DMS153 treated with DMSO at 0.1 percent for 48 hours (cell line): ENCODE results near the gene RNF144A.
"Not testable (repeated sequence)": the region's sequence is repeated elsewhere in the genome, so short reads cannot be mapped to it uniquely, and the experiment has no call there.

Experiments used
- DNase-seq: peaks from one replicate; lab custom pipeline; 2025; ENCODE audit not compliant: unreplicated experiment; lab: John Stamatoyannopoulos, UW

The RNF144A gene

DNA sequence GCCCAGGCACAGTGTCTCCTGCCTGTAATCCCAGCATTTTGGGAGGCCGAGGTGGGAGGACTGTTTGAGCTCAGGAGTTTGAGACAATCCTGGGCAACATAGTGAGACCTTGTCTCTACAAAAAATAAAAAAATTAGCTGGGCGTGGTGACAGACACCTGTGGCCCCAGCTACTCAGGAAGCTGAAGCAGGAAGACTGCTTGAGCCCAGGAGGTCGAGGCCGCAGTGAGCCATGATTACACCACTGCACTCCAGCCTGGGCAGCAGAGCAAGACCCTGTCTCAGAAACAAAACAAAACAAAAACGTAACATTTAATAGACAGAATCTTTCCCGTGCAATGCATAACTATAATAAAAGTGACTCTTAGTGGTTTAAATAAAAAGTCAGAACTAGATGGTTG lies 84.2 kb downstream of the RNF144A start:
- DNase-seq, result not testable (repeated sequence)

DNA sequence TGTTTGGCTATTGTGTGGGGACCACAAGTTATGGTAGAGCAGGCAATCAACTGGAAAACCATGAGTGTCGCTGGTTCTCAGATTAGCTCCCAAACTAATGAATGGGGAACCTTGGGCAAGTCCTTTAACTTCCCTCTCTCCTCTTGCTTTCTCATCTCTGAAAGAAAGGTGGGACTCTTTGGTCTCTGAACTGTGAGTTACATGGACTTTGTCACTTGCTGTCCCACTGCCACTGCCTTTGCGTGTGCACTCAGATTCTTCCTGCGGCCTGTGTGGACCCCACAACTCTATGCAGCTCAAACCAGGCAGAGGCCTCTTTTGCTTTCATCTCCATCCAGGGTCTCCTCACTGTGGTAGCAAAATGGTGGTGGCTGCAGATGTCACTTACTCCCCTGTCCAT lies 86.7 kb downstream of the RNF144A start:
- no peak for DNase-seq

DNA sequence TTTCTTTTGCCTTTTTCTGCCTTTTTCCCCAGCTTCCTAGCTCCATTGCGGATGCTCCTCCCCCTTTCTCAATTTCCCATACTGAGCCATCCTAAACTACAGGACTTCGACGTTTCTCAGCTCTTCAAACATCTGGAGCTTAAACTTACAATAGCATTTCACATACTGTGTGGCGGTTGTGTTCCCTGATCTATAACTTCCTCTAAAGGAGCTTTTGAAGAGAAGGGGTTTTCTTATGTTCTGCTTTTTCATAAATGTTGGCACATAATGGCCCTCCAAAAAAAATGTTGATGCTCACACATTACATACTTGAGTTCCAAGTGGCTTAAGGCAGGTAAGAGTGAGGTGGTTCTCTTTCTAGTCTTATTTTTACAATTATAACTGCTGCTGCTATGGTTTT lies 87.4 kb downstream of the RNF144A start:
- DNase-seq, result no peak

DNA sequence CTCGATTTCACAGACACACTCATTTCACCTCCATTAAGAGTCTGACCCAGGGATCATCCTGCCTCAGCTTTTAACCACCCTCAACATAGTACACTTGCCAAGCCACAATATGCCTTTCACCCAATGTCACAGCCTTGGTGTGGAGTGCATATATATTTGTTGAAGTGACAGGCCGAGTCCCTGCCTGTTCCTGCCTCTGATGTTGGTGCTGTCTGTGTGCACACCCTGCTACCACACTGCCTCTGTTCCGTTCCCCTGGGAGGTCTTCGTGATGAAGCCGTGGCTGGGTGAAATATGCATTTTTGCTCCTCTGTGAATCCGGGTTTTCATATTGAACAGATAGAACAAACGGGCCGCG lies 90.3 kb downstream of the RNF144A start:
- no peak for DNase-seq

DNA sequence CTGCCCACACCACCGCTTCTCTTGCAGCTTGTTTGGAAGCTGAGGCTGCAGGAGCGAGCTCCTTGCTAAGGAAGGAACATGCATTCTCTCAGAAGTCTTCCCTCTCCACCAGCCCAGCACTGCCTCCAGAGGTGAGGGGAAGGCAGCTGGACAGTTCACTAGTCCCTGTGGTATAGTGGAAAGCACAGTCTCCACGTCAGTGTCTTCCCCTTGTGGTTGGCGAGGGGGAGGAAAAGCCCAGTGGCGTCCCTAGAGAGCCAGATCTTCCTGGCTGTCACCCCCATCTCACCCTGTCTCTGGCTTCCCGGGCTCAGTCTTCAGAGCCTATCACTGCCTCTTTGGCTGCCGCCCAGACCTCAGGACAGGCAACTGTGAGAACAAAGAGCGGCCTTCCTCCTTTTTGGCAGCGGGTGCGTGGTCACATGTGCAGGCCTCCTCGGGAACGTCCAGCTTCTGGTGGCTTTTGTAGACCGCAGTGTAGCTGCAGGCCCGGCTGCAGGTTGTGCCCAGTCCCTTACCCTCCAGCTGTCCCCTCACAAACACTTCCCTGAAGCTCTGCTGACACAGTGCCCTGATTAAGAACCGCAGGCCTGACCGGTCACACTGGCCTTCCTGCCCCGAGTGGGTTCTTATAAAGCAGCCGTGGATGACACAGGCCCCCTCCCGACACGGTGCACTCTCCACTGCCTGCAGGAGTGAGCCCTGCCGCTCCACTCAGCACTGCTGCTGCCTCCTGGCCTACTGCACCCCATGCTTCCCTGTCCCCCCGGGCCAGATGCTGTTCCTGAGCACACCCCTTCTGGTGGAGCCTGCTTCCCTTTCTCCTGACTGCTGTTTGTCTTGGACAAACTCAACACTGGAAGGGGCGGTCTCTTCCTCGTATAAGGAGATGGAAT lies 90.9 kb downstream of the RNF144A start:
- DNase-seq, result no peak

DNA sequence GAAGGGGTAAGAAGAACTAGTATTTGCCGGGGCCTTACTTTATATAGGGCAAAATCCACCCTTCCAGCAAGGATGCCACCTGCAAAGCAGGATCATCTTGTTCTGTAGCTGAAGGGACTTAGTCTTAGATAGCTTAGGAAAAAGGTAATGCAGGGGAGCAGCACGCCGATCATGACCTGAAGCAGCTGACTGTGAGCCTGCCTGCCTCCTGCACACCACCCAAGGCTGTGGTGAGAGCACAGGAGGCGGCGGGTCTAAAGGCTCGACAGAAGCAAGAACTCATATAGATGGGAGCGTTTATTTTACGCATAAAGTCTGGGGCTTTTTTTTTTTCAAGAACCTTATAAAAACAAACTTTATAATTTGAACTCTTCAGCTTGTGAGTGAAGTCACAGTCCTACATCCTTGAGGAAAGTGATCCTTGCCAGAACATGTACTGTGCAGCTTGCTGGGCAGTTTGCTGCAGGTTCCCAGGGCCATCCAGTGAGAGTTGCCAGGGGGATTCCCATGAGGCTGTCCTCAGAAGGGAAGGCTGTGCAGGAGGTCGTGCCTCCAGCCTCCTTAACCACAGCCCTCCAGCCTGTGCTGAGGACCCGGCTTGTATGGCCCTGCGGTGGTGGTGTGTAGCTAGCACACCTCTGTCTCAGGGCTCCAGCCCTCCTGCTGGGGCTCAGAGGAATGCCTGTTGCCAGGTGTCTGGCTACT lies 92.1 kb downstream of the RNF144A start:
- DNase-seq, result no peak

DNA sequence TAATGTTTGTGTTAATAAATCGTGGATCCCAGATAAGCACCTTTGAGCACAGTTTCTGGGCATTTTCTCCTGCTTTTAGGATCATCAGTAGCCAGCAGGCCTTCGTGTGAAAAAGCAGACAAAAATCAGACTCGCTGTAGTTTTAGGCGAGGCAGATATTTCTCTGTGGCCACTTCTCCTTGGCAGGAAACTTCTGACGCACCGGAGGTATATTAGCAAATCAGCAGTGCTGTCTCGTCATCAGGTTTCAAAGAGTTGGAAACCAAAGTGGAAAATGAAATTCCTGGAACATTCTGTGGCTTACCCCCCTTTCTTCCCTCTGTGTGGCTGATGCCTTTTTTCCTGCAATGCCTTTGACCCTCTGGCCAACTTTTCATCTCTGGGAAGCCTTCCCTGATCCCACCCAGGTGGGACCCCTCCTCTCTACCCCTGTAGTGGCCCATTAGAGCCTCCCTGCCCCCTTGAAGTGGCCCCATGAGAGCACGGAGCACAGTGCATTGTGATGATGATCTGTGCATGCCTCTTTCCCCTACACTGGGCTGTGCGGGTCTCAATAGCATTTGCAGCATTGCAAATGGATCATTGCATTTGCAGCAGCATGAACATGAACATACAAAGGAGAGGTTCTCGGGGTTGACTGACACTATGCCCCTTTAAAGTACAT lies 93.3 kb downstream of the RNF144A start:
- DNase-seq, result no peak

DNA sequence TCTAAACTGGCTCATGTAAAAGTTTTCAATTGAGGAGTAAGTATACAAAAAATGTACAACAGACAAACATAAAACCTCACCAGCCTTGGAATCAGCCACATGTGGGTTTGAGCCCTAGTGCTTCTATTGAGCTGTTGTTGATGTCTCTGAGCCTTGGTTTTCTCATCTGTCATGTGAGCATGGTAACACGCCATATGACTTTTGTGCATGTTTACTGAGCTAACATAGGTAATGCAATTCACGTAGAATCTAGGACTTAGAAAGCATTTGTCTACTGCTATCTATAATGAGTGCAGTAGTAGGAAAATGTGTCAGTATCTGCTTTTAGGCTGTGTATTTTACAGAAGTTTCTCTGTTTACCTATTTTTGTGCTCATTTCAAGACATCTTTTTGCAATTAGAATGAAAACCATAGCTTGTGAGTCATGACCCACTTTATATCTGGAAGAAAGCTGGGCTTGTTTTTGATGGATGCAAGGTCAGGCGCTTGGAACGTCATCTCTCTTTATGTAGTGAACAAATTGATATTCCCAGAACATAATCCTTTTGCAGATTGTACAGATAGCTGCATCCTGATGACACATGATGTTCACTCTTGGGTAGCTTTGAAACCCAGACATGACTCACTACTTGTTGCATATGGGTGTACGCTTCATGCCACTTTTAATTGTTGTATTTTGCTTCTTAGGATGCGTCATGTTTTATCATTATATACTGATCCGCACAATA lies 94.3 kb downstream of the RNF144A start:
- peak; percentile 59 for DNase-seq

DNA sequence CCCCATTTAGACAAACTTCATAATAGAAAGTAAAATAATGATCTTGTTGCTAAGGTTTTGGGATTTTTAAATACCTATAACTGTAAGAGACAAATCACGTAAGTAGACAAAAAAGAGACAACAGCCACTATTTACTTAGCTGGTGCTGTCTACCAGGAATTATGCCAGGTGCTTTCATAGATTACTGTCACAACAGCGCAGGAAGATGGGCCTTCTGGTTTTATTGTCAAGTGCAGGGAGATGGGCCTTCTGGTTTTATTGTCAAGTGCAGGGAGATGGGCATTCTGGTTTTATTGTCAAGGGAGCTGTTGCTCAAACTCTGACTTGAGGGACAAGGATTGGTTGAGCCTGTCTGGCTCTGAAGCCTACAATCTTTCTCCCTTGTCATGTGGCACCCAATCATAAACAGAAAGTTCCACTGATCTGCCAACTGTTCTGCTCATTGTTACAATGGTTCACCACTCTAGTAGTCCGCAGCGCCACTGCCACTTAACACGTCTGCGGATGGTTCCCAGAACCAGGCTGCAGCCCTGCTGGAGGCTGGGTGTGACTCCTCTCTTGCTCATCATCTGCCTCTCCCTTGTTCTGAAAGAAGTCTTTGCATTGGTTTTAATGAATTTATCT lies 95.0 kb downstream of the RNF144A start:
- peak; percentile 59 for DNase-seq

DNA sequence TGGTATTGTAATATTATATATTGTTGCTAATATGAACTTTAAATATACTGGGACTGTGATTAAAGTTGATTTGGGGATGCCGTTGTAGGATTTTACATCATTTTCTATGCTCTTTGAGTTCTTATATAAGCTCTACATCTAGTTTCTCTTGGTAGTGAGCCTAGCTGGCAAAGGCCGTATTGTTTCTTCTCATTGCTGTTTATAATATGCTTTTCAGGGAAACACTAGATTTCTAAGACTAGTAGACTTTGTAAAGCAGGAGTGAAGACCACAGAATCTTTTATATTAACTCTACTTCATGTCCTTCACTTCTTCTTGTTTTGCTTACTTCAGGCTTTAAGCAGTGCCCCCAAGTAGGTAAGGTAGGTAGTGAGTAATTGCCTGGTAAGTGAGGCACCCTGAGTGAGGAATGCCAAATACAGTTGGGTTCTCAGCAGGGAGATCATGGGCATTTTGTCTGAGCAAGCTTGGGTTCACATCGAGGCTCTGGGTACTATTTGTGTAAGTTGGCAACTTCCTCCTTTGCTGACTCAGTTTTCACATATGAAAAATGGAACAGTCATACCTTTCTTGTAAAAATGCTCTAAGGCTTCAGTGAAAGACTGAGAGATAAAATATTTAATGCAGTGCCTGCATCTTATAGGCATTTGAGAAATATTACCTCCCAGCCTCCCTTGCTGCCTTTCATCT lies 96.4 kb downstream of the RNF144A start:
- no peak for DNase-seq

DNA sequence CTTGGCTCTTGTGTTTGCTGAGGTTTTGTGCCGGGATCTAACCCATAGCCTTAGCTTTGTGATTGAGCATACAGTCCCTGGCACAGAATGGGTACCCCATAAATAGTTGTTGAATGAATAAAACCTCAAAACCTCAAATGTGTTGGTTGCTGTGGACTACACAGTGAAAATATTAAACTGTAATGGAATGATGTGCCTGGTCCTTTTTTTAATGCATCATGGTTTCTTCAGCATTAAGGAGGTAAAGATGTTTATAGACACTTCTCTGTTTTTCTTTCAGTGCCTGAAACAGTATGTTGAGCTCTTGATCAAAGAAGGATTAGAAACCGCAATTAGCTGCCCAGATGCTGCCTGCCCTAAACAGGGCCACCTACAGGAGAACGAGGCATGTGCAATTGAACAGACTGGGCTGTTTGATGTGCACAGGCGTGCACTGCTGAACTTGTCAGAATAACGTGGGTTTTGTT lies 97.0 kb downstream of the RNF144A start:
- no peak for DNase-seq

DNA sequence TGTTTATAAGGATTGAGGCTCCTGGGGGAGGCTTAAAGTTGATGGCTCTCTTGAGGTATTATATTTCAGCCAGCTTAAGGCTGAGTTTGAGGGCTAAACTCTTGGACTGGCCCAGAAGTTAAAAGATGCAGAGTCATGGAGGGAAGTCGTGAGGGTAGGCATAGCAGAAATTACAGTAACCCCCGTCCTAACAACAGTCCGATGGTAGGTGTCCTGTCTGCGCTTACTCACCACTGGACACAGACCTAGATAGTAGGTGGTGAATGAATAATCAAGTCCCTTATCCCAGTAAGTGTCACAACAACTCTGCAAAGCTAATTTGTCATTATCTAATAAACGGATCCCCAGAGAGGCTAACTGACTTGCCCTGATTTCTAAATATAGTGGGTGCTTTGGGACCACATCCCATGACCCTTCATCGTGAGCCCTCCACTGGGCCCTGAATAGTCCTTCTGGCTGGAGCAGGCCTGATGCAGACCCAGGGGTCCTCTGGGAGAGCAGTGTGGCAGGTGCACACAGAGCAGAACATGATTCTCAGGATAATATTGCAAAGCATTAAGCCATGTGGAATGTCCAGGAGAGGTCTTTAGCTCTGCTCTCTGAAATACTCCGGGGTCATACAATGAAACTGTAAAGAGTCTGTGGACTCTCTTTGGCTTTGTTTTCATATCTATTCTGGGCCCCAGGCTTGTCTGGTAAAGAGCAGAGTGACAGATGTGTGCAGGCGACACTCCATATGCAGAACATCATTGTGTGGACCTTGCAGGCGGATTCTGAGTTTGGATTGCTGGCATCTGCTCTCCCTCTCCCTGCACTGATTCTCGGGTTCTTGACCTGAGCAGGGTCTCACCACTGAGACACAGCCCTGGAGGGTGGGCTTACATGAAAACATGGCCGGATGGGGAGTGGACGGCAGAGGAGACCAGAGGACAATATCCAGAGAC lies 98.1 kb downstream of the RNF144A start:
- DNase-seq, result peak; percentile 2

DNA sequence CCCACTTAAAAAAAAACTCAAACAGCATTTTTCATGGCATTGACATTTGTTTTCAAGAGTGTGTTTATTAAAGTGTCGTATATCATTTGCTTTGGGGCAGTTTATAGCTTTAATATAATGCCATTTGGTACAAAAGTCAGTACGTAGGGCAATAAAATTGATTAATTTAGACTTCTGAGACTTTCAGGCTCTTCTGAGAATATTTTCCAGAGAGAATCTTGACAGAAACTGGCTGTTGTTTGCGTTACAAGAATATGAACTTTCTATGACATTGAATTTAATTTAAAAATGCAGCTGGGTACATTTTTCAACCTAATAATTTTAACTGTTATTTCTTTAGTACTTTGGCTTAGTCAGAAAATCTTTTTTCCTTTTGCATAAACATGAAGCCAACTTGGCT lies 98.9 kb downstream of the RNF144A start:
- no peak for DNase-seq

DNA sequence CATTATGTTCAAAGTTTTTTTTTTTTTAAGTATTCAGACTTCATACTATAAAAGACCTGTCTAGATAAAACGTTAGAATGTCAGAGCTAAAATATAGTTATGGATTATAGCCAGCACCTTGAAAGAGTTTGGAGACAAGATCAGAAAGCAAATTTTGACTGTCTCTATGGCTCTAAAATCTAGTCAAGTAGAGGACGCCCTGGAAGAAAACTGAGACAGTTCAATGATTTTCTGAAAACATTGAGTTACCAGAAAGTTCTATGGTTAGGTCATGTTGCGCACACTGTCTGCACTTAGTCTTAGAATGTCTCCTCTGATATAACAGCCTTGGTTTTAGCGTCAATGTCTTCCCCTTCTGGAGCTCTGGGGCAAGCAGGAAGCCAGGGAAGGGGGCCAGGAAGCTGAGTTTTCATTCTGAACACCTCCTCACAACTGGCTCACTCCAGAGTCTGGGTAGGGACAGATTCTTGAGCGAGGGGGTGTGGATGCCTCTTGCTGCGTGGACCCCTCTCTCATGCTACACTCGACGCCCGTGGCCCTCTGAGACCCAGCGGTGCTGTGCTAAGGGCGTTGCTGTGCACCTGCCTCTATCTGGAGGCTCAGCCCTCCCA lies 99.5 kb downstream of the RNF144A start:
- DNase-seq, result no peak

DNA sequence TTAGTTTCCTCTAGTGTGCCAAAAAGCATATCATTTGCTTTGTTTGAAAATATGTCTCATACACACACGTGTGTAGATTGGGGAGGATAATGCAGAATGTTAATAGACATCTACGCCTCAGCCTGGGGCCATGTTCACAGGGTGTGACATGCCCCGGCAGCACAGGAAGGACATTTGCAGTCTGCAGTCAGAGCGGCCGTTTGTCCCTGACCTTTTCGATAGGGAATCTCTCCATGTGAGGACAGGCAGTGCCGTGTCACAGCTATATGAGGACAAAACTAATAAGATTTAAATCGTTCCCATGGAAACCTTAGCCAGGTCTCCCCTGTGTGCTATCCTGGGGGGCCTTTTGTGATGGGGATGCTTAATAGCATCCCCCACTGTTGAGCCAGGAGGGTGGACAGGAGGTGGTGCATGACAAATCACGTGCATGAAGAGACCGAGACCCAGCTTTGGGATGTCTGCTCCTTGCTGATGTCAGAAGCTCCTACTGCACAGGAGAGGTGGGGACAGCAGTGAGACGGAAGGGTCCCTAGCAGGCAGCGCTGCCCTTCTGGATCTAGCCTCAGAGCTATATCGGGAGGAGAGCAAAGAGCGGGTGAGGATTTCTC lies 100.6 kb downstream of the RNF144A start:
- DNase-seq, result no peak

DNA sequence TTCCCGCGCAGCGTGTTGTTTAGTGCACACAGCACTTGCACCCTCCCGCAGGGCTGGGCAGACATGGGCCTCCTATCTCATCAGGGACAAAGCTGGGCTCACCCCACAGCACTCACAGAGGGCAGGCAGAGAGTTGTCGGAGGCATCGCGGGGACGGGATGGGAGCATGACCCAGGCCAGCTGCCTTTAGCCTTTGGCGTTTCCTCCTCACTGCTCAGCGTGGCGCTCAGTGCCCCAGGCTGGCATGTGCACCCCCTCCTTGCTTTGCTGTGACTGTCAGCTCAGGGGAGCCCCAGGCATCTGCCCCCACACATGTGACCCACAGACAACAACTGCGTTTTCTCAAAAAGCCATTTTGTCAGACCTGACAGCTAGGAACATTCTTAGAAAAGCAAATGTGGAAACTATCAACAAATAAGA lies 101.1 kb downstream of the RNF144A start:
- DNase-seq, result no peak

DNA sequence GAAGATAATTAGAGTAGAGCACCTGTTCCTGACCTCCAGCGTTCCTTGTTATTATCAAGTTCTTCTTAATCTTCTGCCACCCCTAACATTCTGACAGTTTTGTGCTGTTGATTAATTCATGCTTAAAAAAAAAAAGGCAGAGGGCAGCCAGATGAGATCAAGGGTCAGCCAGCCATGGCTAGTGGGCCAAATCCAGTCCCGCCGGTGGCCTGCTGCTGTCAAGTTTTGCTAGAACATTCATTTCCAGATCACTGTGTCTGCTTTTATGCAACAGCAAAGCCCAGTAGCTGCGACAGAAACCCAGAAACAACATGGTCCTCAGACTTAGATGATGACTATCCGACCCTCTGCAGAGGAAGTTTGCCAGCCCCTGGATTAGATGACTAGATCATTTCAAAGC lies 101.6 kb downstream of the RNF144A start:
- no peak for DNase-seq

DNA sequence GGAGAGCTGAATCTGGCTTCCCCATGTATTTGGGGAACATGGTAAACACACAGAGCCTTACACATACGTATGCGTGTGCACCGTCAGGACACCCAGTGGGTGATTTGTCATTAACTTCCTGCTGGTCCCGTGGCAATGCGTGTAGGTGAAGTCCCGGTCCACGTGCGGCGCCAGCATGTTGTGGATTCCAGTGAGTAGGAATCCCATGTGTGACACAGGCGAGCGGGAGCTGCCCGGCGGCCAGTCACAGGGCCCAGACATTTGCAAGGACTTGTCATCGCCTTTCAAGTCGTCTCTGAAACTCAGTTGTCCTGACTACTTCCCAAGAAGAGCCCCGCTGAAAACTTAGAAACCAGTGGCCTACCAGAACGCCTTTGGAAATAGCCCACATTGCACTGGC lies 102.0 kb downstream of the RNF144A start:
- no peak for DNase-seq
